DND-41 (cell line): Measurements from ENCODE around the gene TRIM15.

Source experiments
- EZH2 ChIP-seq: IDR thresholded peaks from 3 replicates; pipeline ENCODE4 v1.6.1; 2012; ENCODE audit warnings: borderline replicate concordance, low read depth, mild to moderate bottlenecking, moderate library complexity, low read length, inconsistent platforms; ENCODE audit not compliant: severe bottlenecking
- TF ChIP-seq, protein P1 (sequence below): IDR thresholded peaks from 2 replicates; pipeline ENCODE4 v1.5.1; 2012; ENCODE audit warnings: borderline replicate concordance, low read length, moderate library complexity, mild to moderate bottlenecking; ENCODE audit not compliant: poor library complexity, severe bottlenecking; ENCODE audit errors: extremely low read depth

DNA sequence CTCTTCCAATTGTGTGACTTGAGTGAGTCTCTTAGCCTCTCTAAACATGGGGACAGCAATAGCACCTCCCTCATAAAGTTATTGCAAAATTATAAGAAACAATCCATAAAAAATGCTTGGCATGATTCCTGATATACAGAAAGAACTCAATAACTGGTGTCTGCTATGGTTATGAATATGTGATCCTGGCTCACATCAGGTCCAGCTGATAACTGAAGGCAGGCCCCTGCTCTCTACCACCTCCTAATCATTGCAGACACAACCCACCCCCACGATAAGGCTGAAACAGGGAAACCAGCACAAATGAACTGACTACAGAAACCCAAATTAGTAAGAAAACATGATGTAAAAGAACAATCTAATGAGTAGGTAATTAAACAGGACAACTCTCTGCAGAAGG lies 5.4 kb downstream of the TRIM15 start:
- TF ChIP-seq, protein P1, sequence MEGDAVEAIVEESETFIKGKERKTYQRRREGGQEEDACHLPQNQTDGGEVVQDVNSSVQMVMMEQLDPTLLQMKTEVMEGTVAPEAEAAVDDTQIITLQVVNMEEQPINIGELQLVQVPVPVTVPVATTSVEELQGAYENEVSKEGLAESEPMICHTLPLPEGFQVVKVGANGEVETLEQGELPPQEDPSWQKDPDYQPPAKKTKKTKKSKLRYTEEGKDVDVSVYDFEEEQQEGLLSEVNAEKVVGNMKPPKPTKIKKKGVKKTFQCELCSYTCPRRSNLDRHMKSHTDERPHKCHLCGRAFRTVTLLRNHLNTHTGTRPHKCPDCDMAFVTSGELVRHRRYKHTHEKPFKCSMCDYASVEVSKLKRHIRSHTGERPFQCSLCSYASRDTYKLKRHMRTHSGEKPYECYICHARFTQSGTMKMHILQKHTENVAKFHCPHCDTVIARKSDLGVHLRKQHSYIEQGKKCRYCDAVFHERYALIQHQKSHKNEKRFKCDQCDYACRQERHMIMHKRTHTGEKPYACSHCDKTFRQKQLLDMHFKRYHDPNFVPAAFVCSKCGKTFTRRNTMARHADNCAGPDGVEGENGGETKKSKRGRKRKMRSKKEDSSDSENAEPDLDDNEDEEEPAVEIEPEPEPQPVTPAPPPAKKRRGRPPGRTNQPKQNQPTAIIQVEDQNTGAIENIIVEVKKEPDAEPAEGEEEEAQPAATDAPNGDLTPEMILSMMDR = no peak
- no peak for TF ChIP-seq EZH2
